Left ventricle myocardium superior (tissue), 1 donor: ENCODE results near the gene UBE2U. TPM values are rescaled to one million over a fixed set of nuclear protein-coding genes. Genes with fewer than 3 reads are reported as not detected.

Experiments used
- ATAC-seq: fragments of 200-7000 bp; cut with Tn5 transposase; one replicate; pipeline ENCODE4 v1.9.1; 2020; ENCODE audit warnings: mild to moderate bottlenecking, moderate library complexity
- DNase-seq: peaks from one replicate; pipeline ENCODE4 v3.0.0-alpha.2; 2020
- intact Hi-C: fragments of 100-400 bp; cut with micrococcal nuclease; formaldehyde crosslinking; loops from one replicate; pipeline ENCODE4 v1.11.0; 2022
- total RNA-seq: library from RNA; stranded (reverse); fragmentation: NEBNext Ultra II Directional; extraction: Animal tissue kit (Norgen Biotek cat#: 25700); gene quantifications from one replicate; pipeline ENCODE4 v1.2.1, GENCODE V29; 2021
- donor health status: DM: no; HTN: yes; CAD: no; lungs with severe emphysema.

Gene UBE2U
- total RNA-seq, 1 donor from 2014 or later, result 1.2 TPM

DNA sequence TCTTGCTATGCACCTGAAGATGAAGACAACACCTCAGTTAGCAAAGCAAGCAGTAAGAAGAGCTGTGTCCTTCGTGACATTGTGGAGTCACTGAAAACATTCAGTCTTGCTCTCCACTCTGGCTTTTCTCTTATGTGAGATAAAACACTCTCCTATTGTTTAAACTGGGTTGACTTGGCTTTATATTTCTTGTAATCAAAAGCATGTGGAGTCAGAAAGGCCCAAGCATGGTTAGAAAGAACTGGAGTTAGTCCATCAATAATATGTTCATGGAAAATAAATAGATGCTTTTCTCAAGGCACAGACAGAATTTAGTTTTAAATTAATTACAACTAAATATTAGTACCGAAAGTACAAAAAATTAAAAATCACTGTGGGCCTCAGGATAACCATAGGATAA is 61.7 kb downstream of the UBE2U start:
- no peak for DNase-seq
- no peak for ATAC-seq
- intact Hi-C loops, result loop anchor here (10.0 kb wide), 1 partner anchor 410 kb away; no protein-coding TSS in a partner anchor

DNA sequence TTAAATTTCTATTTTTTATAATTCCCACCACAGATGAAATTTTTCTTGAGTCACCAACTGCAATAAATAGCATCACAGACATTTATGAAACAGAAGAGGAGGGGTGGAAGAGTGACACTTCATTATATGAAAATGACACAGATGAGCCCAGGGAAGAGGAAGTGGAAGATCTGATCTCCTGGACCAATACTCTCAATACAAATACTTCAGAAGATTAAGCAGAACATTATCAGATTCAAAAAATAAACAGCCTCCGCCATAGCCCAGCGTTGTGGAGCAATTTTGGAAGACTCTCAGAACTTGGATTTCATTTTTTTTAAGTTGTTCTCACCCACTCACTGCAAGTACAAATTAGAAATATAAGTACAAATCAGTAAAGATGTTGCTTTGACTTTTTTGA is 63.6 kb downstream of the UBE2U start:
- intact Hi-C loops, result loop anchor here (10.0 kb wide), 1 partner anchor 408 kb away; no protein-coding TSS in a partner anchor
- ATAC-seq (no peak), DNase-seq (no peak)

DNA sequence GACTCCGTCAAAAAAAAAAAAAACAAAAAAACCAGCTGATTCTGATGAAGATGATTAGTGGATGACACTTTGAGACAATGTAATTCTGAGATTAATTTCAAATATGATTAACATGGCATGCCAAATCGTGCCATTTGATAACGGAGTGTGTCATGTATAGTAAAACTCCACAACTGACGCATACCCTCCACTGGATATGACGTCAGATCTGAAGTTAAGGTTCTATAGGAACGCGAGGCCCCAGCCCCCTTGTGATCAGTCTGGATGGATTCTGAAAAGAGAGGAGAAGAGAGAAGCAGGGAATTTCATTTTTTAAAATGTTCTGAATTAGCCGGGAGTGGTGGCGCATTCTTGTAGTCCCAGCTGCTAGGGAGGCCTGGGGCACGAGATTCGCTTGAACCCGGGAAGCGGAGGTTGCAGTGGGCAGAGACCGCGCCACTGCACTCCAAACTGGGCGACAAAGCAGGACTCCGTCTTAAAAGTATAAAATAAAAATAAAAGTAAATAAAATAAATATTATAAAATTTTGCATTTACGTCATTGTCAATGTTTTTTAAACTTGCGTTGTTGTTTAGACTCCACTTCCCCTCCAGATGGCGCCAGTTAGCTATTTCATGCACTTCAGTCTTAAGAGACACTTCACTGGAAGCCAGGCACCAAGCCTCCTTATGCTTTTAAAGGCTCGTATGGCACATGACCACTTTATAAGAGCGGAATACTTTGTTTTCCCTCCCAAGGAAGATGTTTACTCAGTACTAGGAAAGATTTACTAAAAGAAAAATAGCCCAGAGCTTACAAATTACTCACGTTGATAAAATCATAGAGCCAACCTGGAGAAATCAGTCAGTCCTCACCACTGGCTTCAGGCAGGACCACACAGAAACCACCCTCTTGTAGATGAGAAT is 65.5 kb downstream of the UBE2U start:
- intact Hi-C loops, result loop anchor here (10.0 kb wide), 1 partner anchor 406 kb away; no protein-coding TSS in a partner anchor
- DNase-seq (peak; percentile 33), ATAC-seq (peak; percentile 76)

DNA sequence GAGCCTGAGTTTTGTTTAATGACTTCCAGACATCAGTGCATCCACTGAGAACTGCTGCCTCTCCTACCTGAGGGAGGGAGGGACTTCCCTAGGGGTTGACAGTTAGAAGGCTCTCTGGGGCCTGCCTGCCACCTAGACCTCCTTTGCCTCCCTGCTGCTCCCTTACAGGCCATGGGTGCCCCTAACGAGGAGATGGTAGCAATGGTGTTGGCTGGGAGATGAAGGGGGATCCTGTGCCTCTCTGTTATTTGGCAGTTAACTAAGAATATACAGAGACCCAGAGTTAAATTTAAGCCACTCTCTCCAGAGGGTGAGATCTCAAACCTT is 66.1 kb downstream of the UBE2U start:
- no peak for DNase-seq
- no peak for ATAC-seq
- intact Hi-C loops, result loop anchor here (10.0 kb wide), 1 partner anchor 405 kb away; no protein-coding TSS in a partner anchor

DNA sequence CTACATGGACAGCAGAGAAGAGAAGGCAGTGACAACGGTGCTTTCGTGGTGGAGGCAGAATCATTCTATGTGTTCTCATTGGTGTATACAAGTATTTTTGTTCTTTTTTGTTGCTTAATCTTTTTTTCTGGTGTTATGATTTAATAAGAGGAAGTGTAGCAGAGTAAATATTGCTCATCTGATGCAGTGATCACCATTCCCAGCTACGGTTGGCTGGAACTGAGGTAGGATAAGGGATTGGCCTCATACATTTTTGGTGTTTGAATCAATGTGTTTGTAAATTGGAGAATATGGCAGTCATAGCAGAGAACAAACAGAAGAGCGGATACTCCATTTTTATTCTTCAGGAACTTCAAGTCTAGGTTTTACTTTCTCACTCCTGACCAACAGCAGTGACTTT is 76.6 kb downstream of the UBE2U start:
- DNase-seq, result no peak
- intact Hi-C loops, result no loop called here
- no peak for ATAC-seq

DNA sequence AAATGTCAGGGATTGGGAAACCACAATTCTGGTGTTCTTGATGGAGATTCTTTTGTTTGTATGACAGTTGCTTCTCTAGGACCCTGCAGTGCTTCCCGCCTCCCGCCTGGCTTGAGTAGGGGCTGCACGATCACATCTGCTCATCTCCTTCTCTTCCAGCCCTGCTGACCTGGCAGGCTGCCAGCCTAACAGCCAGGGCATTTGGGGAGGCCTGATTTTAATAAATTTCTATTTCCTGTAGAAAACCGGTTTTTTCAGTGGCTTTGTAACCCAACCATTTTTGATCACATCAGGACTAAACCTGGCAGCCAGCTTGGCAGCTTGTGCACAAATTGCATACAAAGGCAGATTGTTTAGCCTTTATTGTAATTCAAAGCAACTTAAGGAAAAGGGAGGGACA is 78.9 kb downstream of the UBE2U start:
- DNase-seq (peak; percentile 50), ATAC-seq (no peak)
- intact Hi-C loops, result no loop called here

DNA sequence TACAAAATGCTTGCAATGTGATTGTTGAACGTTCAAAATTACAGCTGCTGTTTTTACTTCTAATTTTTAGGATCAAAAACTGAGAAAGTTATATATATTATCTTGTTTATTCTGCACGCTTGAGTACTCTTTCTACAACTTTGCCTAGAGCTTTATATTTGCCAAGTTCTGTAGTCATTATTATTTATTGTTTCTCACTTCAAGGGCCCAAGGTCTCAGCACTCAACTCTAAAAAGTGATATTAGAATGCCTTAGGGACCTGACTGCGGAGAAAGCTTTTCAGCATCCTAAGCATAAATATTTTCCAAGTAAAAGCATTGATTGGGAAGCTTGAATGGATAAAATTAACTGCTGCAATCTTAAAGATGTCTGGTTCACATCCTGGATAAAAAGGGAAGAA is 83.6 kb downstream of the UBE2U start:
- DNase-seq (no peak), ATAC-seq (no peak)
- intact Hi-C loops, result no loop called here

DNA sequence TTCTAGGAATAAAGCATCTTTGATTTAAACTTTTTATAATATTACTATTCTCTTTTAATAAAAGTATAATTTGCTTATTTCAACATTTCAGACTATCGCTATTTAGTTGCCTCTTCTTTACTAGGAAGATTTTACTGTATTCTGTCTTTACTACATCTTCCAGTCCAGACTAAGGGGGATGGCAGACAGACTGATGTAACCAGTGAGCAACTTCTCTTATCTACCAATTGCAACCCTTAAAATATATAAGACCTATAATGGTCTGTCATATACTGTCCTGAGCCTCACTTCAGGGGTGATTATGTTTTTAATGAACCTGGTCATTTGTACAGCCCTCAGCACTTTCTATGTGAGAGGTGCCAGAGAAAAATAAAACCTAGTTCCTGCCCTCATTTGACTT is 87.0 kb downstream of the UBE2U start:
- DNase-seq (no peak), ATAC-seq (no peak)
- intact Hi-C loops, result no loop called here

DNA sequence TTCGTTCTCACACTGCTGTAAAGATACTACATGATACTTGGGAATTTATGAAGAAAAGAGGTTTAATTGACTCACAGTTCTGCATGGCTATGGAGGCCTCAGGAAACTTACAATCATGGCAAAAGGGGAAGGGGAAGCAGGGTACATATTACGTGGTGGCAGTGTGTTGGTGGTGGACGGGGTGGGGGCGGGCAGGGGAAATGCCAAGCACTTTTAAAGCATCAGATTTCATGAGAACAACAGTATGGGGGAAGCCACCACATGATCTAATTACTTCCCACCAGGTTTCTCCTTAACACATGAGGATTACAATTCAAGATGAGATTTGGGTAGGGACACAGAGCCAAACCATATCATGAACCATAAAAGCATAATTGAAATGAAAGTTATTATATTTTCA is 88.5 kb downstream of the UBE2U start:
- DNase-seq, result no peak
- intact Hi-C loops, result no loop called here
- no peak for ATAC-seq

DNA sequence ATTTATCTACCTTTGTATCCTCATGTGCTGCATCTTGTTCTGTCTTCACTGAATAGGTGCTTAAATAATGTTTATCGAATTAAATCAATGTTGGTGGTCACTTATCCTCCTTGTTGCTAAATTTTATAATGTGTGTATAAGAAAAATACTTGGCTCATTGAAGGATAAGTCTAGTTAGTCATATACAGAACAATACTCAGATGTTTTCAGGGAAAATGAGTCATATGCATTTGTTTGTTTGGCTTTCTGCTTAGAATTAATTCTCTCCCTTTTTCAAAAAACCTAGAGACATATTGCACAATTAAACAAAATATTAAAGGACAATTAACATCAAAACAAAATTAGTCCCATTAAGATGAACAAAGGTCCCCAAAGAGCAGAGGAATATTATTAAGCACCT is 89.0 kb downstream of the UBE2U start:
- intact Hi-C loops, result no loop called here
- DNase-seq (no peak), ATAC-seq (no peak)

DNA sequence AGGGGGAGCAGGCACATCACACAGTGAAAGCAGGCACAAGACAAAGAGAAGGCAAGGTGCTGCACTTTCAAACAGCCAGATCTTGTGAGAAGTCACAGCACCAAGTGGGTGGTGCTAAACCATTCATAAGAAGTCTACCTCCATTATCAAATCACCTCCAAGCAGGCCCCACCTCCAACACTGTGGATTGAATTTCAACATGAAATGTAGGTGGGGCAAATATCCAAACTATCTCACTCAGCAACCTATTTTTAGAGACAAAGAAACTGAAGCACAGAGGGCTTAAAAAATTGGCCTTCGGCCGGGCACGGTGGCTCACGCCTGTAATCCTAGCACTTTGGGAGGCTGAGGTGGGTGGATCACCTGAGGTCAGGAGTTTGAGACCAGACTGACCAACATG is 90.4 kb downstream of the UBE2U start:
- DNase-seq (no peak), ATAC-seq (no peak)
- intact Hi-C loops, result no loop called here

DNA sequence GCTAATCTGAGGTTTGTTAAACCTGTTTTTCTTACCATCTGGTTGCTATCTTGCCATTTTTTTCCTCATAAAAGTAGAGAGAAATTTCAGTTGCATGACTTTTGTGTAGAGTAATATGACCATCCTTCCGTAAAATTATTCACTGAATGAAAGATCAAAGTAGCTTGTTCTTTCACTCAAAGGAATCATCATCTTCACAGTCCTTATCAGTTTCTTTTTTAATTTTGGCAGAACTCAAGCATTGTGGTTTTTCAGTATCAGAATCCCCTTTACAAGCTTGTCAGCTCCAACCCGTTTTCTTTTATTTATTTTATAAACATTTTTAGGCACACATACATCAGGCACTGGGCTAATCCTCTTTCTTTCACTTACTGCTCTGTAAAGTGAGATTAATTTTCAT is 91.7 kb downstream of the UBE2U start:
- ATAC-seq (no peak), DNase-seq (no peak)
- intact Hi-C loops, result no loop called here

DNA sequence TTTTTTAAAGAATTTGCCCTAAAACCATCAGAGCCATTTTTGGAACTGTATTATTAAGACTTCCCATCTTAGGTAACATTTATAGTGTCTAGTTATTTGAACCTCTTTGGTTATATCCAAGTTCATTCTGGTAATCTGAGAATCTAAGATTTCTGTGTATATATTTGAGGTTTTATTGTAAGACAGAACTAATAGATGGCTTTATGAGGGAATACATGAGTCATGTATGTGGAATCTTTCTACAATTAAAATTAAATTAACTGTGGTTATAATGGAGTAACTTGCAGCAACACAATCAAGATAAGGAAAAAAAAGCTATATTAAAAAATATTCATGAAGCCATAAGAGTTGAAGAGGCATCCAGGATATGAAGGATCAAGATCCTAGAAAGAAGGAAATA is 92.1 kb downstream of the UBE2U start:
- DNase-seq, result no peak
- ATAC-seq, result no peak
- intact Hi-C loops, result no loop called here

DNA sequence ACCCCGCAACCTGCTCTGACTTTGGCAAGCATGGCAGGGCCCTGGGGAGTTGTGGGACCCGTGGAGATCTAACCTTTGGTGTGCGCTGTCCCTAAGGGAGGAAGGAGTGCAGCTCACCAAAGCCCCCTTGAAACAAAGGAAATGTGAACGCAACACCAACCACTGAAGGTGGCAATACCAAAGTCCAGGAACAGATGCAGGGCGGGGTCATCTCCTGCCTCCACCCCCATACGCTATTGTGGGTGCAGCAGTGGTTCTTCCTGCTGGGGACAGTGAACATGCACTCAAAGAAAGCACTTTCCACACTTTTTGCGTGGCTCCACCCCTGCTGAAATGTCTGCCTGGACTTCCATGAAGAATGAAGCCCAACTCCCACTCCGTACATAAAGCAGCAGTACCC is 93.0 kb downstream of the UBE2U start:
- ATAC-seq, result no peak
- intact Hi-C loops, result no loop called here
- no peak for DNase-seq

DNA sequence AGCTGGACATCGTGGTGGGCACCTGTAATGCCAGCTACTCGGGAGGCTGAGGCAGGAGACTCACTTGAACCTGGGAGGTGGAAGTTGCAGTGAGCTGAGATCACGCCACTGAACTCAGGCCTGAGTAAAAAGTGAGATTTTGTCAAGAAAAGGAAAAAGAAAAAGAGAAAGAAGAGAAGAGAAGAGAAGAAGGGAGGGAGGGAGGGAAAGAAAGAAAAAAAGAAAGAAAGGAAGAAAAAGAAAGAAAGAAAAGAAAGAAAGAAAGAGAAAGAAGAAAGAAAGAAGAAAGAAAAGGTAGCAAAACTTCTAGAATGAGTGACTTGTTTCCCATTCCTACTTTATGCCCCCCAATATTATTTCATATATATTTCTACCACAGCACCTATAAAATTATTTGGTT is 98.8 kb downstream of the UBE2U start:
- ATAC-seq, result no peak
- intact Hi-C loops, result no loop called here

DNA sequence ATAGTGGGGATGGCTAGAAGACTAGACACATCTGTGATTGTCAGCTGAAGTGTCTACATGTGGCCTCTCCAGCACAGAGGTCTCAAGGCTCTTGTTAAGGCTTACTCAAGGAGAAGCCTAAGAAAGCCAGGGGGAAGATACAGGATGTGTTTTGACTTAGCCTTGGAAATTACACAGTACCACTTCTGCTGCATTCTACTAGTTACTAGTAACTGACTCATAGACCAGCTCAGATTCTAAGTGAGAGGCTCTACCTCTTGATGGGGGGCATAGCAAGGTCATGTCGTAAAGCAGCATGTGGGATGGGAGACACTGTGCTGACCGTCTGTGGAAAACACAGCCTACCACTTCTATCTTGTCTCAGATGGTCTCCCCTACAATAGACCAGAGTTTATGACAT is 99.5 kb downstream of the UBE2U start:
- ATAC-seq (no peak), DNase-seq (no peak)
- intact Hi-C loops, result no loop called here

More for the DNA sequence above, 98.8 kb downstream of the UBE2U start:
- DNase-seq, result no peak

DNA sequence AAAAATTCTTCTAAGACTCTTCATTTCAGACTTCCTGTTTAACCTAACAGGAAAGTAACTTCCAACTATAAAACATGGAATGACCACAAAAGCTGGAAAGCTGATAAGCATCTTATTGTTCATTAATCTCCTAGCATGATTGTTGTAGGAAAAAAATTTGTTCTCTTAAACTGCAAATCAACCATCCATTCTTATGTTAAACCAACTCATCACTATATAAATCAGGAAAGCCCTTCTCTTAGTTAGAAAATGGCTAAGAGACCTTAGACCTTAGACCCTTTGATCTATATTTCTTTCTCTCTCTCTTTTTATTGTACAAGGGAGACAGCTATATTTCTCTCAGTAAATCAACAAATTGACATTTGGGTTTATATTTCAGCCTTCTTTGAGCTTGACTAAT is 101.4 kb downstream of the UBE2U start:
- DNase-seq, result no peak

DNA sequence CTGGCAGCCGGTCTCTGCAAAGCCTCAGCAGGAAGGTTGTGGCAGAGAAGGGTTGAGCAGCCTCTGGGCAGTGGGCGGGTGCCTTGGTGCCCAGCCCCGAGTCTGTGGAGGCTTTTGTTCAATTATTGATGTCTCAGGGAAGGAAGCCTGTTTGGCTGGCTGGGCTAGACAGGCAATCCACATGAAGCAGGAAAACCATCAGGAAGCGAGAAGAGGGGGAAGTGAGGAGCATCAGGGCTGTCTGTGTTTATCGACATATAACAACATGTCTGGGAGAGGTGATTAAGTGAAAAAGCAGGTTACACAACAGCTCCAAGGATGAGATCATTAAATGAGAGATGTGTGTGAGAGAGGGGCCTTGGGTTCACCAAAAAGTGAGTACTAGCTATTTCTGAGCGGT is 105.4 kb downstream of the UBE2U start:
- ATAC-seq (no peak), DNase-seq (no peak)
- intact Hi-C loops, result no loop called here

More for the DNA sequence above, 101.4 kb downstream of the UBE2U start:
- intact Hi-C loops, result no loop called here
- ATAC-seq, result no peak

DNA sequence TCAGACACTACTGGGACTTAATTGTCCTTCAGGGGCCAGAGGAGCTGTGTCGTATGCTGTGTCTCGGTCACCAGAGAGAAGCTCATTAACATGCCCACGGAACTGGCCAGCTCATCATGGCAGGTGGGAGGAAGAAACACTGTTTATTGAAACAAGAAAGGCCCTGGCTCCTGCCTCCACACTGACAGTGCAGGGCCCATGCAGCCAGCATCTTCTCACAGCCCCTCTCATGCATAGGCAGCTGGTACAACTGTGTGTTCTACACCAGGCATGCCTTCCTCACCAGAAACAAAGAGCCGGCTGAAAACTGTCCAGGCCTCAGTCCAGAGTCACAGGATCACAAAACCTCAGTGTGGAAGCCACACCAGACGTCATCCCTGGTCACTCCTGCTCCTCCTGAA is 106.0 kb downstream of the UBE2U start:
- DNase-seq (no peak), ATAC-seq (no peak)
- intact Hi-C loops, result no loop called here

DNA sequence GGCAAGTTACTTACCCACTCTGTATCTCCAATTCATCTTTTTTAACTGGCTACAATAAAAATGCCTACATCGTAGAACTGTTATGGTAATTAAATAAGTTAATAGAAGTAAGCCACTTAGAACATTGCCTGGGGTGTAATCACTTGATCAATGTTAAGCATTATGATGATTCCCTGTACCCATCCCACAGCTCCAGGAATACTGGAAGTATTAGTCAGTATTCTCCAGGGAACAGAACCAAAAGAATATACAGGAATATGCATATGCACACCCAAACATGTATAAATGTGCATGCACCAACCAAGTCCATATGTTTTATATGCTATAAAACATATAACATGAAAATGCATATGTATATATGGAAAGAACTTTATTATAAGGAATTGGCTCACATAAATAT is 107.3 kb downstream of the UBE2U start:
- intact Hi-C loops, result no loop called here
- DNase-seq (no peak), ATAC-seq (no peak)

DNA sequence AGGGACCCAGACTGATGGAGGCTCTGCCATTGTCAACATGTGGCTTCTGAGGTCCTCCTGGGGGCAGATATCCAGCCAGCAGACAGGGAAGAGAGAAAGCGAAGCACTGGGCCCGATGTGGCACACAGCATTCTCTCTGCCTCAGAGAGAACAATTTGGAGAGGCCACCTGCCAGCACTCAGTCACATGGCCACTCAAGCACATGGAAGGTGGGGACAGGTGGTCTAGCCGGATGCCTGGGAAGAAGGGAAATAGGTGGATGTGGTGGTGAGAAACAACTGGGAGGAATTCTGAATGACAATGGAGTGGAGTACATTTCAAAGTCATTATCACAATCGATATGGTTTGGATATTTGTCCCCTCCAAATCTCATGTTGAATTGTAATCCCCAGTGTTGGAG is 109.0 kb downstream of the UBE2U start:
- ATAC-seq (no peak), DNase-seq (no peak)
- intact Hi-C loops, result no loop called here
